Measurements from ENCODE around the gene APOL3. TPM values are rescaled to one million over a fixed set of nuclear protein-coding genes. Genes with fewer than 3 reads are reported as not detected.
"Not testable (repeated sequence)": the region's sequence is repeated elsewhere in the genome, so short reads cannot be mapped to it uniquely, and the experiment has no call there.

The APOL3 gene
- total RNA-seq: 20.9 TPM

- peak; percentile 78 for DNase-seq (ENCODE audit: low spot score)
Measured at GRCh38 chr22:36160499-36160942, at the start of gene APOL3. Gene APOL3, minus strand, starts transcription at chr22:36160755. Its CDS starts 11,700 bp downstream, at chr22:36149055.

GRCh38 chr22:36210224-36210623 is 49.7 kb upstream of the APOL3 start:
- no peak for DNase-seq (ENCODE audit: low spot score)

GRCh38 chr22:36209488-36209908 is 48.9 kb upstream of the APOL3 start:
- not testable (repeated sequence) for DNase-seq (ENCODE audit: low spot score)

GRCh38 chr22:36208914-36209313 is 48.4 kb upstream of the APOL3 start:
- no peak for DNase-seq (ENCODE audit: low spot score)

GRCh38 chr22:36208162-36208765 is 47.7 kb upstream of the APOL3 start:
- no peak for DNase-seq (ENCODE audit: low spot score)

GRCh38 chr22:36206255-36206654 is 45.7 kb upstream of the APOL3 start:
- no peak for DNase-seq (ENCODE audit: low spot score)

- not testable (repeated sequence) for DNase-seq (ENCODE audit: low spot score)
Measured at GRCh38 chr22:36205573-36205972, 45.0 kb upstream of the APOL3 start.

- no peak for DNase-seq (ENCODE audit: low spot score)
Measured at GRCh38 chr22:36204632-36205015, 44.1 kb upstream of the APOL3 start.

GRCh38 chr22:36204001-36204631 is 43.6 kb upstream of the APOL3 start:
- DNase-seq (ENCODE audit: low spot score): no peak

GRCh38 chr22:36203441-36203840 is 42.9 kb upstream of the APOL3 start:
- not testable (repeated sequence) for DNase-seq (ENCODE audit: low spot score)

- peak; percentile 46 for DNase-seq (ENCODE audit: low spot score)
Measured at GRCh38 chr22:36202906-36203305, 42.4 kb upstream of the APOL3 start.

- DNase-seq (ENCODE audit: low spot score): peak; percentile 64
Measured at GRCh38 chr22:36201630-36202319, 41.2 kb upstream of the APOL3 start, which contains the start of gene APOL4. Gene APOL4, minus strand, starts transcription at chr22:36201809. Its CDS starts 75 bp downstream, at chr22:36201734.

- DNase-seq (ENCODE audit: low spot score): not testable (repeated sequence)
Measured at GRCh38 chr22:36201025-36201424, 40.5 kb upstream of the APOL3 start.

- no peak for DNase-seq (ENCODE audit: low spot score)
Measured at GRCh38 chr22:36199001-36199551, 38.5 kb upstream of the APOL3 start.

- DNase-seq (ENCODE audit: low spot score): no peak
Measured at GRCh38 chr22:36198536-36198935, 38.0 kb upstream of the APOL3 start.

GRCh38 chr22:36197514-36198146 is 37.1 kb upstream of the APOL3 start:
- no peak for DNase-seq (ENCODE audit: low spot score)

- no peak for DNase-seq (ENCODE audit: low spot score)
Measured at GRCh38 chr22:36197065-36197440, 36.5 kb upstream of the APOL3 start.

GRCh38 chr22:36196254-36197064 is 35.9 kb upstream of the APOL3 start:
- DNase-seq (ENCODE audit: low spot score): no peak

GRCh38 chr22:36194971-36195370 is 34.4 kb upstream of the APOL3 start:
- DNase-seq (ENCODE audit: low spot score): peak; percentile 67

GRCh38 chr22:36194385-36194784 is 33.8 kb upstream of the APOL3 start:
- no peak for DNase-seq (ENCODE audit: low spot score)

GRCh38 chr22:36193577-36193976 is 33.0 kb upstream of the APOL3 start:
- DNase-seq (ENCODE audit: low spot score): no peak
